ENCODE data around the gene PRKAG3.

Gene PRKAG3

GRCh38 chr2:218813771-218814460 is 17.7 kb downstream of the PRKAG3 start:
- DNase-seq (ENCODE audit: low read depth), result no peak

- no peak for DNase-seq (ENCODE audit: low read depth)
Observed at GRCh38 chr2:218812861-218813260, 18.7 kb downstream of the PRKAG3 start.

GRCh38 chr2:218812096-218812815 is 19.3 kb downstream of the PRKAG3 start:
- DNase-seq (ENCODE audit: low read depth), result no peak

DNA sequence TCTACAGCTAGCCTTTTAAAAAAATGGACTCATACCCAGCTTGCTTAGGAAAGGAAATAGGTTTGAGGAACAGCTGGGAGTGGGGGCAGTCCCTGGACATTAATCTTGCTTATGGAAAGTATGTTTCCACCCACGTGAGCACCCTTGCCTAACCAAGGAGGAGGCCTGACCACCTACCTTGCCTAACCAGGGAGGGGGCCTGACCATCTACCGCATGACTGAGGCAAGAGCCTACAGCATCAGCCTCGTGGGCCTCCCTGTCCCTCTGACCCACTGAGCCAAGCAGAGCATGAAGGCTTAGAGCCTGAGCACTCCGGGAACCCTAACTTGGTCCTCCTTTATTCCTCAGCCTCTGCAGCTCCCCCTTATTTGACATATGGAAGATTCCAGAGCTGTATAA is 20.2 kb downstream of the PRKAG3 start:
- no peak for DNase-seq (ENCODE audit: low read depth)

DNA sequence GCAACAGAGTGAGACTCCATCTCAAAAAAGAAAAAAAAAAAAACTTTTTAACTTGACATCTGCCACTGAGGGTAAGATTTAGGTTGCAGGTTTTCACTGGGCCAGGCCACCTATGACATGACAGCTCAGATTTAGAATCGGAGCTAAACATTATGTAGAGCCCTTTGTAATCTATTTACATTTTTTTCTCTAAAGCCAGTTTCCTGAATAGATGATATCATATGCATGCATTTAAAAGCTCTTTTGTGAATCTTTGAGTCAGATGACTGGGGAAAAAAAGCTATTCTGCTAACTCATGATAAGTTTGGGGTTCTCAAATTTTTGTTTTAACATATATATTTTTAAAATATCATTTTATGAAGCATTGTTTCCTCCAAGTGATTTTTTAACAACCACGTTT is 21.3 kb downstream of the PRKAG3 start:
- DNase-seq (ENCODE audit: low read depth), result no peak

GRCh38 chr2:218809515-218809914 is 22.1 kb downstream of the PRKAG3 start:
- no peak for DNase-seq (ENCODE audit: low read depth)

DNA sequence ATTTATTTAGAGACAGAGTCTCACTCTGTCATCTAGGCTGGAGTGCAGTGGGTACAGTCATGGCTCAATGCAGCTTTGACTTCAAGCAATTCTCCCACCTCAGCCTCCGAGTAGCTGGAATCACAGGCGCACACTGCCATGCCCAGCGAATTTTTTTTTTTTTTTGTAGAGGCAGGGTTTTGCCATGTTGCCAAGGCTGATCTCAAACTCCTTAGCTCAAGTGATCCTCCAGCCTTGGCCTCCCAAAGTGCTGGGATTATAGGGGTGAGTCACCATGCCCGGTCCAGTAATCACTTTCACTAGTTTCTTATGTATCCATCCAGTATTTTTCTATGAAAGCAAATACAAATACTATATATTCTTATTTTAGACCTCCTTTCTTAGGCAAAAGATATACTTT is 24.0 kb downstream of the PRKAG3 start:
- DNase-seq (ENCODE audit: low read depth), result no peak

- no peak for DNase-seq (ENCODE audit: low read depth)
Observed at GRCh38 chr2:218806346-218806978, 25.1 kb downstream of the PRKAG3 start.

- no peak for DNase-seq (ENCODE audit: low read depth)
Observed at GRCh38 chr2:218805627-218806026, 26.0 kb downstream of the PRKAG3 start.

- DNase-seq (ENCODE audit: low read depth), result no peak
Observed at GRCh38 chr2:218804817-218805216, 26.8 kb downstream of the PRKAG3 start.

DNA sequence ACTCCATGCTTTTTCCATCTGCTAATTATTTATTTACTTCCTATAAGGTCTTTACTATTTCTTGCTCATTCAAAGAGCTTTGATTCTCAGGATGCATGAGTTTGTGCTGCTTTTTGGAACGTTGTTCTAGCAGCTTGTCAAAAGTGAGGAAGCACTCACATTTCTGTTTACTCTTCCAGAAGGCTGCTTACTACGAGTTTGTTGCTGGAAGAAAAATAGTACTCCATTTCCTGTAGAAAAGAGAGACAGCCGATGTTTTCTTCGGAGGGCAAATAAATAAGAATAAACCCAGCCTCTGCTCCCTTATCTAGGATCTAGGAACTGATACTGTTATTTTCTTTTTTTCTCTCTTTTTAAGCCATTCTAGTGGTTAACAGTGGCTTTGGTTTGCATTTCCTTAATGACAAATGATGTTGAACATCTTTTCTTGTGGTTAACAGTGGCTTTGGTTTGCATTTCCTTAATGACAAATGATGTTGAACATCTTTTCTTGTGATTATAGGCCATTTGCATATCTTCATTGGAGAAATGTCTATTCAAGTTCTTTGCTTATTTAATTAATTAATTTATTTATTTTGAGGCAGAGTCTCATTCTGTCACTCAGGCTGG is 29.1 kb downstream of the PRKAG3 start:
- DNase-seq (ENCODE audit: low read depth), result no peak

DNA sequence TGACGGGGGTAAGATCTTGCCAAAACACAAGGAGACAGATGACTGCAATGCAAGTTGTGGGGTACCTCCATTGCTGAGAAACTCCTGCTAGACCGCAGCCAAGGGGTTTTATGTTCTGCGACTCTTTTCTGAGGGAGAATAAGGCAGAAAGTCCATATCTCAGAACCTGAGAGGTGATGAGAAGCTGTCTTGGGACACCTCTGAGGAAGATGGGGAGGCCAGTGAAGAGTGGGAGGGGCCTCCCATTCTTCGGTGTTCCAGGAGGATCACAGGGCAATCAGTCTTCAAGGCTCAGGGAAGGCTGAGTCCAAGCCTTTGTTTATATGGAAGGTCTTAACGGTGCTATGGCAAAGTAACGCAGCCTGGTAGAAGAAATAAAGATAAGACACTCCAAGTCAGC is 31.6 kb downstream of the PRKAG3 start:
- DNase-seq (ENCODE audit: low read depth), result no peak

GRCh38 chr2:218798767-218799504 is 32.7 kb downstream of the PRKAG3 start:
- no peak for DNase-seq (ENCODE audit: low read depth)

DNA sequence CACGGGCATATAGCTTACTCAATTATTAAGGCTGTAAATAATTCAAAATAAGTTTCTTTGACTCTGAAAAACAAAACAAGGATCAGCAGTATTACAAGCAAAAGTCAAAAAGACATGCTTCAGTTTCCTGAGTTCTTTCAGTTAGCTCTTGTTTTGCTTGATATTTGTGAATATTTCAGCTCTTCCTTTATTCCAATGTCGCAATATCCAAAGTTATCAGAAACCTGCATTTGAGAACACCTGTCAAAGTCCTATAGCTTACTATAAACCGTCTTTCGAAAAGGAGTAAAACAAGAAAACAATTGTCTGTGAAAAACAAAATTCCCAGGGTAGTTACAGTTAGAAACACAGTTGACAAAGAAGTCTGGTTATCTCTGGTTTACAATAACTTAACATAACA is 34.9 kb downstream of the PRKAG3 start:
- no peak for DNase-seq (ENCODE audit: low read depth)

- no peak for DNase-seq (ENCODE audit: low read depth)
Observed at GRCh38 chr2:218792433-218792832, 39.2 kb downstream of the PRKAG3 start.

DNA sequence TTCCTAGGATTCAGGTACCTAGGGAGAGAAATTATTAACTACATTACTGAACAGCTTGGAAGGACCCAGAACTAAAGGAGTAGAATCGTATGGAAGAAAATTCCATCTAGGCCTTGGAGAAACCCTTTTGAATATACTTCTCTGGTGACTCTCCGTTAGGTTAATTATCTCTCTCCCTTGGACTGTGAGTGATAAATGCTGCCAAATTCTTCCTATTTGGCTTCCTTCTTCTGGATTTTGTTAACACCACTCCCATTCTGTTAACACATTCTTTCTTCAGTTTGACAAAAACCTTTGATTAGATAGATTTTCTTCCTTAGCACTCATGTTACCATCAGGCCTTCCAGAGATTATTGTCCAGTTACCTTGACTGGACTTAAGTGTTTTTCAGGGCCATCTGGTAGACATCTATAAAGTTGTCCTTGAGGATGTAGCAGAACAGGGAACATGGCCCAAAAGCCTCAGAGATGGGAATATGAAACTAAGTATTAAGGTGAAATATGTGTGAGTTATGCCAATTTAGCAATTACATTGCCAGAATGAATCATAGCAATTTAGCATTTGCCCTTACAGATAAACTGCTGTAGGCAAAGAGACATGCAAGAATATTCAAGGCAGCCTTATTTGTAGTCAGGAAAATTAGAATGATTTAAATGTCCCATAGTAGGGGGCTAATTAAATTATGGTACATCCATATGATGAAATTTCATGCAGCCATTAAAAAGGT is 42.9 kb downstream of the PRKAG3 start:
- no peak for DNase-seq (ENCODE audit: low read depth)

DNA sequence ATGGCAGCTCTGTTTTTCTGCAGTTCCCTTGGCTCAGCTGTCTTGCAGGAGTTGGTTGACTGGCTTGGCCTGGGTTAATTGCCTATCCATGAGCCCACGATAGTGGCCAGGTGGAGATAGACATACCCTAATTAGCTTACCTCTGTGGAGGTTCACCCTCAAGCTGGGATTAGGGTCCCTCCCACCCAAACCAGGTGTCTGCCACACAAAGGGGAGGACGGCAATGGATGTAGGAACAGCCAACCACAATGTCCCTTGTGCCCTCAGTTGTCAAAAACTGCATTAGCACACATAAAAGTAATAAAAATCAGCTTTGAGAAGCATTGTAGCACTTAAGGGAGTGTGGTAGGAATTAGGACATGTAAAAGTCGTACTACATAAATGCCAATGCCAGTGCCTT is 45.5 kb downstream of the PRKAG3 start:
- no peak for DNase-seq (ENCODE audit: low read depth)

DNA sequence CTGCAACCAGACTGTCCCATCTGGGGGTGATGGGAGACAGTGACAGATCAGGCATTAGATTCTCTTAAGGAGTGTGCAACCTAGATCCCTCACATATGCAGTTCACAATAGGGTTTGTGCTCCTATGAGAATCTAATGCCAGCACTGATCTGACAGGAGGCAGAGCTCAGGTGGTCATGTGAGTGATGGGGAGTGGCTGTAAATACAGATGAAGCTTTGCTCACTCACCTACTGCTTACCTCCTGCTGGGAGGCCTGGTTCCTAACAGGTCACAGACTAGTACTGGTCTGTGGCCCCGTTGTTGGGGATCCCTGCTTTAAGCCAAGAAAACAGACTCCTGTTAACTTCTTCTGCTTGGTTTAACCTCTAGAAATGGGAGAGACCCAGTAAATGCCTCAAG is 46.5 kb downstream of the PRKAG3 start:
- DNase-seq (ENCODE audit: low read depth), result no peak

GRCh38 chr2:218783688-218784087 is 47.9 kb downstream of the PRKAG3 start:
- no peak for DNase-seq (ENCODE audit: low read depth)

DNA sequence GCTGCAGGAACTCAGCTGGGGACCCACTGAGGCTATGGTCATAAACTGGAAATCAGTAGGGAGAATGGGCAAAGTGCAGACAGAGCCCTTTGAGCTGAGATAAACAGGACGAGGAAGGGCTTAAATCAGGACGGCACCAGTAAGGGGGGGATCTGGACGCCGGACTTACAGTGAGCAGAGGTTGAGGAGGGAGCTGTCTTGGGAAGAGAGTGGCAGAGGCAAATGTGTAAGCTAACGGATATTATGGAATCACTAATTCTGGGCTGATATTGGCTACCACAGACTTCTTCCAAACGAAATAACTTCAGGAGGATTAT is 49.1 kb downstream of the PRKAG3 start:
- no peak for DNase-seq (ENCODE audit: low read depth)

GRCh38 chr2:218781691-218782527 is 49.7 kb downstream of the PRKAG3 start, which contains the start of gene CYP27A1:
CYP27A1 (plus strand) TSS chr2:218782147; CDS start chr2:218782183, 36 bp downstream.
- DNase-seq (ENCODE audit: low read depth), result no peak

All from activated gamma-delta T cell treated with anti-CD3 and anti-CD28 coated beads, Interleukin-2, amount 50 U/mL, for 16 hours (primary cell).